Lower lobe of right lung (tissue), 2 donors: ENCODE data around the gene PBX1. TPM values are rescaled to one million over a fixed set of nuclear protein-coding genes. Genes with fewer than 3 reads are reported as not detected.

ENCODE experiments used
- ATAC-seq, 2 donors: fragments of 200-7000 bp; cut with Tn5 transposase; one replicate each; pipeline ENCODE4 v1.9.1; 2020 to 2022; ENCODE audit warnings: mild to moderate bottlenecking in 2 of 2, moderate library complexity in 2 of 2
- DNase-seq: peaks from one replicate; pipeline ENCODE4 v3.0.0-alpha.2; 2020
- H3K27ac ChIP-seq: fragments of 200-600 bp; one replicate; pipeline ENCODE4 v1.8.0; 2022
- H3K27me3 ChIP-seq: fragments of 200-600 bp; one replicate; pipeline ENCODE4 v1.8.0; 2022; ENCODE audit warnings: low read depth
- H3K36me3 ChIP-seq: fragments of 200-600 bp; one replicate; pipeline ENCODE4 v1.8.0; 2022; ENCODE audit warnings: mild to moderate bottlenecking
- H3K4me1 ChIP-seq: fragments of 200-600 bp; one replicate; pipeline ENCODE4 v1.8.0; 2022
- H3K4me3 ChIP-seq: fragments of 200-600 bp; one replicate; pipeline ENCODE4 v1.8.0; 2022; ENCODE audit warnings: mild to moderate bottlenecking
- H3K9me3 ChIP-seq: fragments of 200-600 bp; one replicate; pipeline ENCODE4 v1.8.0; 2022
- intact Hi-C: fragments of 100-400 bp; cut with DNase I; formaldehyde crosslinking; loops from one replicate; pipeline ENCODE4 v1.11.0; 2022
- total RNA-seq: library from RNA; stranded (reverse); fragmentation: NEBNext Ultra II Directional; extraction: Animal tissue kit (Norgen Biotek cat#: 25700); gene quantifications from one replicate; pipeline ENCODE4 v1.2.1, GENCODE V29; 2021
- TF ChIP-seq, protein P1 (sequence below): fragments of 200-600 bp; IDR thresholded peaks from one replicate; pipeline ENCODE4 v1.8.0; 2022; ENCODE audit warnings: antibody characterized with exemption, mild to moderate bottlenecking
- donor health status: DM: no; HTN: yes; CAD: no; lungs with severe emphysema.

The PBX1 gene
- total RNA-seq, 1 donor from 2014 or later = 58.1 TPM

DNA sequence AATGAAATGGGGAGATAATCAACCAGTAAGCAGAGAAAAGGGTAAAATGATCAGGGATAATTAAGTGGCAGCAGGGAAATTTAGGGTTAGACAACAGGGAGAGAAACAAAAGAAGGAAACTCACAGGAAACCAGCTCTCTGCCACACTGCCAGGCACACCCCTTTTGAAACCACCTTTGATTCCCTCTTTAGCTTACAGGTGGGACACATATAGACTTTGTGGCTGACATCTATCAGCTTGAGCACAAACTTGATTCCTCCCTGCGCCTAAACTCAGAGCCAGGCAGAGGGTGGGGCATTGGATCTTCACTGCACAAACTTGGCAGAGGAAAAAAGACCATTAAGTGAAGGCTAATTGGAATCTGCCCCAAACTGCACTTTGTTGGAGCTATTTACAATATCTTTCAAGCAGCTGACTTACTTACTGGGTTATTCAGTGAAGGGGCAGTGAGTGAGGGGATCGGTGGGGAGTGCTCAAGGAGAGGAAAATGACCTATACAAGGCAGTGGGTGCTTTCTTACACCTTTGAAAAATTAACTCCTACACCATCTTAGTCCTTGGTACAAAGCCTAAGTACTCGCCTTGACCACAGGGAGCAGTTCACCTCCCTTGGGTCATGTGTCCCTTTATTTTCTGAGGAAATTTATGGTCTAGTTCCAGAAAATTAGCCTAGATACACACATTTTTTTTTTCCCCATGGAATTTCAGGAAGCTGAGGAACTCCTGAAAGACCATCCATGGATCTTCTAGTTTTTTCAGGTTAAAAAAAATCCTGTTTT, 60.2 kb downstream of the PBX1 start:
- Histone ChIP-seq H3K4me1 (peaks cover 35% of the 10 kb centered on the region), H3K9me3 (no peaks in the 10 kb centered on the region), H3K27me3 (no peaks in the 10 kb centered on the region), H3K4me3 (no peak overlapping the region), H3K27ac (no peak overlapping the region), H3K36me3 (no peaks in the 10 kb centered on the region)
- TF ChIP-seq, protein P1, sequence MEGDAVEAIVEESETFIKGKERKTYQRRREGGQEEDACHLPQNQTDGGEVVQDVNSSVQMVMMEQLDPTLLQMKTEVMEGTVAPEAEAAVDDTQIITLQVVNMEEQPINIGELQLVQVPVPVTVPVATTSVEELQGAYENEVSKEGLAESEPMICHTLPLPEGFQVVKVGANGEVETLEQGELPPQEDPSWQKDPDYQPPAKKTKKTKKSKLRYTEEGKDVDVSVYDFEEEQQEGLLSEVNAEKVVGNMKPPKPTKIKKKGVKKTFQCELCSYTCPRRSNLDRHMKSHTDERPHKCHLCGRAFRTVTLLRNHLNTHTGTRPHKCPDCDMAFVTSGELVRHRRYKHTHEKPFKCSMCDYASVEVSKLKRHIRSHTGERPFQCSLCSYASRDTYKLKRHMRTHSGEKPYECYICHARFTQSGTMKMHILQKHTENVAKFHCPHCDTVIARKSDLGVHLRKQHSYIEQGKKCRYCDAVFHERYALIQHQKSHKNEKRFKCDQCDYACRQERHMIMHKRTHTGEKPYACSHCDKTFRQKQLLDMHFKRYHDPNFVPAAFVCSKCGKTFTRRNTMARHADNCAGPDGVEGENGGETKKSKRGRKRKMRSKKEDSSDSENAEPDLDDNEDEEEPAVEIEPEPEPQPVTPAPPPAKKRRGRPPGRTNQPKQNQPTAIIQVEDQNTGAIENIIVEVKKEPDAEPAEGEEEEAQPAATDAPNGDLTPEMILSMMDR = no peak
- intact Hi-C loops = no loop called here
- ATAC-seq (no peak), DNase-seq (no peak)

DNA sequence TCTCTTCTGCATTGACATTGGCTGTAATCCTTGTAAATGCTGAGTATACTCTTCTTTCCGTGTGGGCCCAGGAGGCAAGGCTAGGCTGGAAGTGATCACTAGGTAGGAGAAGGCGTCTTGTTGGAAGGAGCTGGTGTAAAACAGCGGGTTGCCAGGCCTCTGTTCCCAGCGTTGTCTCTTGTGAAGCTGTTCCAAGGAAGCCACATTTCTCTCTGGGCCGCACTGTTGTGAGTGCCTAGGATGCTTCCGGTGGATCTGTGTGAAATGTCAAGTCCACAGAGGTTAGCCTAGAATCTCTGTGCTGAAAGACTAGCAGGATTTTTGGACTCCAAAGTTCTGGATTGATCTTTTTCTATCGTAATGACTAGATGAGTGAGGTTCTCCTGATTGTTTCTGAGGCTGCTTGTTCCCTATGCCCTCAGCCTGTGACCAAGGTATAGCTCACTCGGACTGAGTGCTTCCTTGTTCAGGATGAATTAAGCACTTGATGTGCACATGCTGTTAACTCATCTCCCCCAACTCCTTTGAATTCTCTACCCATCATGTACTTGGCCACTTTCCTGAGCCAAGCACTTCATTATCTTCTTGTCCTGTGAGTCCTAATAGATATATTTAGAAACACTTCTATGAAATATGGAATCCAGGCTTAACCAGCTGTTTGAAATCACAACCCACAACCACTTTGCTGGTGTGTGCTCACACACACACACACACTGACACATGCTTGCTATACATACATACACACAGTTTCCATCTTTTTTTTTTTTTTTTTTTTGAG, 63.3 kb downstream of the PBX1 start:
- ATAC-seq (peak in 1 of 2 donors; percentile 31), DNase-seq (no peak)
- no peaks in the 10 kb centered on the region for H3K9me3 ChIP-seq
- H3K27ac ChIP-seq = no peak overlapping the region
- peaks cover 40% of the 10 kb centered on the region for H3K4me1 ChIP-seq
- intact Hi-C loops = no loop called here
- H3K27me3 ChIP-seq = no peaks in the 10 kb centered on the region
- no peak overlapping the region for H3K4me3 ChIP-seq
- TF ChIP-seq, protein P1 = no peak
- no peaks in the 10 kb centered on the region for H3K36me3 ChIP-seq

DNA sequence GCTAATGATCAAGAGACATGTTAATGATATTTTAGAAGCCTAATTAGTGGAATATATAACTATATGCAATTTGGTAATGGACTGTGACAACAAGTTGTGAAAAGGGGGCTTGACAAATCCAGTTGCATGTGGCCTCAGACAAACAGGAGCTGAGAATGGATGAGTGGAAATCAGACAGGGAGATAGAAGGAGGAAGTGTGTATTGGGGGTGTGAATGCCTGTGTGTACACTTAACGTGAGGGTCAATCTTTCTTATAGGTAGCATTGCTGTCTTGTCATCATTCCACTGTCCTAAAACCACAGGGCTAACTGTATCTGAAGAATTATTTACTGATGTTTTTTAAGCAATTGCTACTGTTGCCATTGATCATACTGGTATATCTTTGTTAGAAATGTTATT, 64.8 kb downstream of the PBX1 start:
- no peak for DNase-seq
- H3K4me1 ChIP-seq = peaks cover 27% of the 10 kb centered on the region
- intact Hi-C loops = no loop called here
- H3K9me3 ChIP-seq = no peaks in the 10 kb centered on the region
- TF ChIP-seq, protein P1 = no peak
- H3K36me3 ChIP-seq = no peaks in the 10 kb centered on the region
- no peaks in the 10 kb centered on the region for H3K27me3 ChIP-seq
- H3K4me3 ChIP-seq = no peak overlapping the region
- H3K27ac ChIP-seq = no peak overlapping the region
- no peak for ATAC-seq

DNA sequence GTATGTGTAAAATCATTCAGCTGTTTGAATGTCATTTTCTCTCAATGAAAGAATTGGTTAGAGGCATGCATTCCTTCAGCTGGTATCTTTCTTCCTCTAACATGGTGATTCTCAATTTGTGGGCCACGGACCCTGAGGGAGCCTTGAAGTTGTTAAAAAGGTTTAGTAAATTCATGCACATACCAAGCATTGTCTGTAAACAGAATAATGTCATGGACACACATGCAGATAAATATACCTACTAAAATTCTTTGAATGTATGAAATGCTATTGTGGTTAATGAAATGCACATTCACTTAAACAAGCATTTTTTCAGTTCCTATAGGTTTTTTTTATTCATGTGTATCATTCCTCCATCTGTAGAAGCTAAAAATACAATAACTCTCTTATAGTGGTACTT, 65.4 kb downstream of the PBX1 start:
- TF ChIP-seq, protein P1 = no peak
- H3K4me3 ChIP-seq = no peak overlapping the region
- intact Hi-C loops = no loop called here
- H3K27me3 ChIP-seq = no peaks in the 10 kb centered on the region
- DNase-seq (no peak), ATAC-seq (no peak)
- no peak overlapping the region for H3K27ac ChIP-seq
- H3K4me1 ChIP-seq = peaks cover 21% of the 10 kb centered on the region
- H3K9me3 ChIP-seq = no peaks in the 10 kb centered on the region
- H3K36me3 ChIP-seq = no peaks in the 10 kb centered on the region

DNA sequence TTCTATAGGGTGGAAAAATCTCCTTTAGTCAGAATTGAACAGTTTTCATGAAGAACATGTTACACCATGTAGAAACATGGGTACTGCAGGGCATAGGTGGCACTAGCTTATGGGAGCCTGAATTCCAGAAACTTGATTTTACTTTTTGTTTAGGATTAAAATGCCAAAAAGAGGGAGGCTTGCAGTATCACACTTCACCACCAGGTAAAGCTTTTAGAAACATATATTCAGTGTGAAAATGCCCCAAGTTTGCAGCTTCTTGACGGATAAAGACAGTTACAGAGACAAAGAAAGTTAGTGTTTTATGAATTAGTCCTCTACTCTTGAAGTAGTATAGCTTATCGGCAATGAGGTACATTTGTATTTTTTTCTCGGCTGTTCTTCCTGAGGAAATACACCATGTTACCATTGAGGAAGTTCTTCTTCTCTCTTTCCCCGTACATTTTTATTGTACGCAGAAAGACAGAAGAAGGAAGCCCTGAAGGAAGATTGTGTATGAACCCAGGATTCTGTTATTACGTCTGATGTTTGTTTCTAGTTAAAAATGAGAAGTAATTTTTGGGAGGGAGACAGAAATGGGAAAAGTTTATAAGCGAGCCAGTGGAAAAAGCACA, 66.1 kb downstream of the PBX1 start:
- no peaks in the 10 kb centered on the region for H3K36me3 ChIP-seq
- H3K27me3 ChIP-seq = no peaks in the 10 kb centered on the region

More for the DNA sequence above, 66.1 kb downstream of the PBX1 start:
- ATAC-seq (no peak), DNase-seq (no peak)
- Histone ChIP-seq H3K9me3 (no peaks in the 10 kb centered on the region), H3K27ac (no peak overlapping the region), H3K4me3 (no peak overlapping the region), H3K4me1 (peaks cover 19% of the 10 kb centered on the region)
- intact Hi-C loops = no loop called here
- TF ChIP-seq, protein P1 = peak; percentile 34
